Activated CD4-positive, alpha-beta T cell treated with anti-CD3 and anti-CD28 coated beads, Interleukin-2, amount 50 U/mL, for 24 hours (primary cell): ENCODE measurements around the gene UGT1A5.

Experiments
- DNase-seq, 2 donors: peaks; one replicate each; pipeline ENCODE4 v3.0.0-alpha.2; 2020; ENCODE audit warnings: low read depth in 1 of 2, low spot score in 1 of 2

Gene UGT1A5

GRCh38 chr2:233779722-233780121 is 67.0 kb downstream of the UGT1A5 start:
- no peak for DNase-seq

DNA sequence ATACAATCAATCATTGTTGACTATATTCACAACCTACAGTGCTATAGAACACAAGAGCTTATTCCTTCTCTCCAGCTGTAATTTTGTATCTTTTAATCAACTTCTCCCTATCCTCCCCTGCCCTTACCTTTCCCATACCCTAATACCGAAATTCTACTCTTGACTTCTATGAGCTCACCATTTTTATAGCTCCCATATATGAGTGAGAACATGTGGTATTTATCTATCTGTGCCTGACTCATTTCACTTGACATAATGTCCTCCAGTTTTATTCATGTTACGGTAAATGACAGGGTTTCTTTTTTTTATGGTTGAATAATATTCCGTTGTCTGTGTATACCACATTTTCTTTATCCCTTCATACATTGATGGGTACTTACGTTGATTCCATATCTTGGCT is 68.1 kb downstream of the UGT1A5 start:
- no peak for DNase-seq

DNA sequence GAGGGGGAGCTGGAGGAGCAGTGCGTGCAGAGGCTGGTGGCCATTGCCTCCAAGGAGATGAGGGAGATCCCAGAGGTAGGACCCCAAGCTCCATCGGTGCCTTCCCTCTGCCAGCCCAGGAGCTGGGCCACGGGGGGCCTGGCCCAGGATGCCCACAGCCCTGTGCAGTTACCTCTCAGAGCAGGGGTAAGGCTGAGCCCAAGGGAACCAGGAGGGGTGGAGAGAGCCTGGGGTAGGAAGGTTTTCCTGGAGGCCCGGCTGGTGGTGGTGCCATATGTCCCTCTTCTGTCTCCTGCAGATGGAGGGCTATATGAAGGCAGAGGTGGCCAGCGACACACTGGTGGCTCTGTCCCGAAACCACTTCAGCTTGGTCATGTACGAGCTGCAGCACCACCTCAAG is 76.8 kb downstream of the UGT1A5 start:
- DNase-seq = no peak

DNA sequence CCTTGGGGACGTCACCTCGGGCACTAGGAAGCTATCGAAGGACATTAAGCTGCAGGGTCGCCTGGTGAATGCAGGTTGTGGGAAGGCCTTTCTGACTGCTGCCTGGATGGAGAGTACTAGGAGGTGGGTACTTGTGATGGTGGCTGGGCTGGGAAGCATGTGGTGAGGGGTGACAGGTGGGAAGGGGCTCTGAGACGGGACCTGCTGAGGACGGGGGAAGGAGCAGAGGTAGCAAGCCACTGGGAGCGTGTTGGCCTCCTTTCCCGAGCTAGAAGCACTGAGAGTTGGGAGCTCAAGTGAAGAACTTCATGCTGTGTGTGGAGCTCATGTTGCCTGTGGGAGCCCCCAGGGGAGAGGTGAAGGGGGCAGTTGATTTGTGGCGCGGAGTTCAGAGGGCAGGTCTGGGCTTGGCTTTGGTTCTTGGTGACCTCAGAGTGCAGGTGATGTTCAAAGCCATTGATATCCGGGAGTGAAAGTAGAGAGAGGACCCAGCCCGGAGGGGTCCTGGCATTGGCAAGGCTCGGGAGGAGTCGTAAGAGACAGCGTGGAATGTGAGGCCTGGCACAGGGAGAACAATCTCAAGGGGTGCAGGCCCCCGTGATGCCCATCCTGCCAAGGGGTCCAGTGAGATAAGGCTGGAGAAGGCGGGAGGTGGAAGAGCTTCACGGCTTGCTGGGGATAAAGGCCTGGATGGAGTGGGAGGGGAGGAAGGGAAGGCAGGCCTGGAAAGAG is 78.6 kb downstream of the UGT1A5 start:
- no peak for DNase-seq

DNA sequence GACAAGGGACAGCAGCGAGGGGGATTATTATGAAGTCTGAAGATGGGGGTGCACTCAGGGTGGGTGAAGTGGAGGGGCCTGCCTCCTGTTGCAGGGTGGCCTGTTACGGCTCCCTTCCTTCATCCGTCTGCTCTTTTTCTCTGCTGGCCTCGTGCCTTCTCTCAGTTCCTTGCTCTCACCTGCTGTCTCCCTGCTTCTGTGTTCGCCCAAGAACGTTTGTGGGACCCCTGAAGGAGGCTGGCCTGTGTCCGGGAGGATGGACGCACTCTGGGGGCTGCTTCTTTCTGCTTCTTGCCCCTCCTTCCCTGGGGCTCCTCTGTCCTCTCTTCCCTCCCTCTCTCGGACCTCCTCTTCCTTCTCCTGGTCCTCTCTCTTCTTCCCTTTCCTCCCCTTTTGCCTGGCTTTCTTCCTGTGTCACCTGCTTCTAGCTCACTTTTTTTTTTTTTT is 79.2 kb downstream of the UGT1A5 start:
- DNase-seq = no peak

DNA sequence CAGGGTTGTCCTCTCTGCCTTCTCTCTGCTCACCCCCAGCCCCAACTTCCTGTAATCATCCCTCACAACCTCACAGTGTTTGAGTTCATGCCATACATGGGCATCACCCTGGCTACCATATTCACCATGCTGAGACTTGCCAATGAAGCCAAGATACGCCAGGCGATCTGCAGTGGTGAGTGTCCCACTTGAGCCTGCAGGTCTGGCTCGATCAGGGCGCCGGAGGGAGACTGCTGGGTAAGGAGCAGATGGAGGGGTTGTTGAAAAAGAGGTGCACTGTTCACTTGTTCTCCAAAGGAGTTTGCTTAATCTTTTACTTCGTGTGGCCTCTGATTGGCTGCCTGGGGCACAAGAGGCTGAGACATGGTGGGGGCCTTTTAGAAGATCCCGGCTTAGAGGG is 80.0 kb downstream of the UGT1A5 start:
- DNase-seq = no peak

DNA sequence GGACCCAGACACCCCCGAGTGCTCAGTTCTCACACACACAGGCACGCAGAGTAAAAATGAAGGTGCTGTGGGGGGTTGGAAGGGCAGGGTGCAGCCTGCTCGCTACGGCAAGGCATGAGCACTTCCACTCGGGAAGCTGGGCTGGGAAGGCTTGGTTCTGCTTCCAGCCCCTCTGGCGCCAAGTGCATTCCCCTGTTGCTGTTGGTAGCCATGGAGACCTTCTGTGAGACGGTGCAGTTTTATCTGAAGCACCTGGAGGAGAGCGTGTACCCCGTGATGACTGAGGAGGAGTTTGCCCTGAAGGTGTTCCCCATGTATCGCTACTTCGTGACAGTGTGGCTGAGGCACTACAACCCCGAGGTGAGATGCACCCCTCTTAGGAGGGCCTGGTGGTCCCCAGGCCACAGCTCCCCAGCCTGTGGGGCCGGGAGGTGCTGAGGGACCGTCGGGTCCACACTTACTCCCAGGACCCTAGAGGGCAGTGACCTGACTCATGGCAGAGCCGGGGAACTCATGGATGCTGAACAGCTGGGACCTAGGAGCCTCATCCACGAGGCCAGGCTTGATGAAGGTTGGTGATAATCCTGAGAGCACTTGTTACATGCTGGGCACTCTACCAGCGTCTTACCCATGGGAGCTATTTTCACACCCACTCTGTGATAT is 80.9 kb downstream of the UGT1A5 start:
- no peak for DNase-seq

- DNase-seq = no peak
Observed at GRCh38 chr2:233794128-233794658, 81.5 kb downstream of the UGT1A5 start.

DNA sequence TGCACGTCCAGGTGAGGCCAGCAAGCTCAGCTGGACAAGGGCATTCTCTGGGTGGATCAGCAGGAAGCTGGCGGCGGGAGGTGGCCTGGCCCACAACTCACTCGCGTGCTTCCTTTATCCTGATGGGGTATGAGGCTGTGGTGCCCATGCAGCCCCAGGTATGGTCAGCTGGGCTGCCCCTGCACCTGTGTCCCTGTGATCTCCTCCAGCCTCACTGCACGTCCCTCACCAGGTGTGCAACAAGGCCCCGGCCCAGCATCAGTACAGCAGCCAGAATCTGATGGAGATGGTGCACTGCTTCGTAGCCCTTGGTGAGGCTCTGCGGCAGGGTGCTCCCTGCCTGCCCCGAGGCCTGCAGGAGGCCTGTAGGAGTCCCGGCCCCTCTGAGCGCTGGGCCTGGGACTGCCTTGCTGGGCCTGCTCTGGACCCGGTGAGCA is 83.0 kb downstream of the UGT1A5 start:
- no peak for DNase-seq

DNA sequence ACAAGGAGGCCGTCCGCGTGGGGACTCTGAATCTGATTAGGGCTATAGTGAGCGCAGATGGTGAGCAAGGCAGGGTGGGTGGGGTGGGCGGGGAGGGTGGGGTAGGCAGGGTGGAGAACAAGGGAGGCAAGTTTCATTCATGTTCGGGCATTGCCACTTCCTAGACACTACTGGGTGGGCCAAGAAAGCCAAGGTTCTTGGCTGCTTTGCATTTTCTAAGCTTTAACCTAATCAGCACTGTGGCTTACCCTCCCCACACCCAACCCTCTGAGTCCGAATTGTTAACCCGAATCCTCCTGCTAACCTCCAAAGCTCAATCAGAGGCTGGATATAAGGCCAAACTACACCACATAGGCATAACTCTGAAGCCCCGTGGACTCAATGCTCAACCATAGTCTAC is 83.5 kb downstream of the UGT1A5 start:
- no peak for DNase-seq

DNA sequence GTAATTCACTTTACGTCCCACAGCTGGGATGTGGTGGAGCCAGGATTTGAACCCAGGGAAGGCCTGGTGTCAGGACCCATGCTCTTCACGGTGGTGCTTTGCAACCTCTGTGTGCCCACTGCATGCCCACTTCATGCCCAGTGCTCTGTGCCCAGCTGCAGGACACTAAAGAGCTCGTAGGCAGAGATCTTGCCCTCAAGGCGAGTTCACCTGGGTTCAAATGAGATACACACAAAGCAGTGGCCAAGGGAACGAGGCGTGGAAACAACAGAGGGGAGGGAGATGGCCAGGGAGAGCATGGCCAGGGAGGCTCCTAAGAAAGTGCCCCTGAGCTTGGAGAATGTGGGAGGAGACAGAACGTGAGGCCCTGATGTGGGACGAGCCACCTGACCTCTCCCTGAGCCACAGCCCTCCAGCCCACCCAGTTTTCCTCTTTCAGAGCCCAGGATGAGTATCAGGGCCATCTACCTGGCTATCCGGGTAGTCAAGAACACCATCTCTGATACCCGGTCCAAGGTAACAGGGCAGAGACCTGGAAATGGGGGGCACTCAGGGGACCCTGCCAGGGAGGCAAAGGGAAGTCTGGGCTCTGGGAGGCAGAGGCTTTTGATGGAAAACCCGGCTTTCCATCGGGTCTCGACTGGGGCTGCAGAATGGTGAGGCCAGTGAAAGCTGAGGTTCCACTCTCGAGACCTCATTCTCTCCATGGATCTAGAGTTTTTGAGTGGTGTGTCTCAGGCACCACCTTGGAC is 85.8 kb downstream of the UGT1A5 start:
- no peak for DNase-seq

DNA sequence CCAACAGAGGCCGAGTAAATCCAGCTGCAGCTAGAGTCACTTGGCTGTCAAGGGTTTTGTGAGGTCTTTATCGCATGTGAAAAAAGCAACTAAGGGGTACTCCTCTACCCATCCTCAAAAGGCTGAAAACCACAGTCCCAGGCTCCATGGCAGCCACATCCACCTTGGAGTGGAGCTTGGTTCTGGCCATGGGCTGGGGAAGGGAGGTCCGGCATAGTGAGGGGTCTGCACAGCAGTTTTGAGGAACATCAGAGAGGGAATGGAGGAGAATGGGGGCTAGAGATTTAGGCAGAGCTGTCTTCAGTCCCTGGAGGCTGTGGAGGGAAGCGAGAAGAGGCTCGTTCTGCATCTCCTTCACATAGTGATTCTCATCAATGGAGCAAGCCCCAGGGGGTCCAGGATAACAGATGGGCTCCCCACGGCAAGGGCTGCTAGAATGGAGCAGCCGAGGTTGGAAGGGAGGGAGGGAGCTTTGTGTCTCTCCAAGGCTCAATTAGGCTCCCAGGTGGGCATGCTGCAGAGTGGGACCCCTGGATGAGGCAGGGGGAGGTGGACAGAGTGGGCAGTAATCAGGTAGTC is 86.5 kb downstream of the UGT1A5 start:
- no peak for DNase-seq

- DNase-seq = no peak
Observed at GRCh38 chr2:233799716-233800115, 87.0 kb downstream of the UGT1A5 start.

- DNase-seq = no peak
Observed at GRCh38 chr2:233800208-233800607, 87.5 kb downstream of the UGT1A5 start.

GRCh38 chr2:233801357-233802131 is 88.8 kb downstream of the UGT1A5 start:
- no peak for DNase-seq

GRCh38 chr2:233802132-233802815 is 89.6 kb downstream of the UGT1A5 start:
- no peak for DNase-seq

DNA sequence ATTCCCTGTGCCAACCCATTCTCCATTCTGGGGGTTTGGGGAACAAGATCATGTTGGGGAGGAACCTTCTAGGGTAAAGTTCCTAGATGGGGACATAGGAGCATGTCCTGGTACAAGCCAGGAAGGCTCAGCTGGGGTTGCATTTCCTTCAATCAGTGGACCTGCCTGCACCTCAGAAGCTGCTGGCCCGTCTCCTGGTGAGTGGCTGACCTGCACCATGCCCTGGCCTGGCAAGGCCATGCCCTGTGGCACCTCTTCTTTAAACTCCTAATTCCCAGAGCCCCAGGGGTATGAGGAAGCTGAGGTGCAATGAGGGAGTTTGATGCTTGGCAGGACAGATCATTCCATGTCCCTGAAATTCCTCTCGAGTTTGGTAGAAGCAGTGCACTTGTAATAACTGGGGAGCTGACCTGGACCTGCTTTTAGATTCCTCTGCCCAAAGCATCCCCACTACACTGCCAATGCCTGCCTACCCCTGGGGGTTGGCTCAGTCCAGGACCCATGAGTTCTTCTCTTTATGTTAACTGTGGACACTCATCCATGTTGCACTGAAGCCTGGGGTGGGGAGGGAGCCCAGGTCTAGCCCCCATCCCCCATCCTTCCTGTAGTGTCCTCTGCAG is 90.7 kb downstream of the UGT1A5 start:
- DNase-seq = no peak

- no peak for DNase-seq
Observed at GRCh38 chr2:233803994-233804393, 91.3 kb downstream of the UGT1A5 start.

GRCh38 chr2:233807215-233807865 is 94.6 kb downstream of the UGT1A5 start:
- DNase-seq = no peak
